Heart right ventricle (tissue), 16 donors: ENCODE results near the gene OR10V1. TPM values are rescaled to one million over a fixed set of nuclear protein-coding genes. Genes with fewer than 3 reads are reported as not detected.

ENCODE experiments used
- ATAC-seq, 8 donors: fragments of 200-7000 bp; cut with Tn5 transposase; one replicate each; pipeline ENCODE4 v1.9.1; 2020; ENCODE audit warnings: mild to moderate bottlenecking in 8 of 8, moderate library complexity in 8 of 8, moderate number of reproducible peaks in 1 of 8
- DNase-seq, 2 donors: peaks; one replicate each; pipeline ENCODE4 v3.0.0-alpha.2; 2020
- H3K27ac ChIP-seq, 10 donors: fragments of 200-600 bp; sonication (generic) in 2 of 10; one replicate each; pipeline versions ENCODE4 v1.5.0 to v1.8.0; 2020 to 2022; ENCODE audit warnings: mild to moderate bottlenecking in 3 of 10
- H3K27me3 ChIP-seq, 7 donors: fragments of 200-600 bp; one replicate each; pipeline ENCODE4 v1.8.0; 2021 to 2022; ENCODE audit warnings: mild to moderate bottlenecking in 2 of 7
- H3K36me3 ChIP-seq, 9 donors: fragments of 200-600 bp; sonication (generic) in 1 of 9; one replicate each; pipeline versions ENCODE4 v1.5.0 to v1.8.0; 2020 to 2022; ENCODE audit warnings: mild to moderate bottlenecking in 2 of 9
- H3K4me1 ChIP-seq, 9 donors: fragments of 200-600 bp; sonication (generic) in 1 of 9; one replicate each; pipeline versions ENCODE4 v1.5.0 to v1.8.0; 2020 to 2022; ENCODE audit warnings: mild to moderate bottlenecking in 4 of 9
- H3K4me3 ChIP-seq, 10 donors: fragments of 200-600 bp; sonication (generic) in 2 of 10; one replicate each; pipeline versions ENCODE4 v1.5.0 to v1.8.0; 2020 to 2022; ENCODE audit warnings: mild to moderate bottlenecking in 7 of 10, moderate library complexity in 2 of 10
- H3K9me3 ChIP-seq, 11 donors: fragments of 200-600 bp in 10 of 11; sonication (generic) in 2 of 11; one replicate each; pipeline versions ENCODE4 v1.5.0 to v1.8.0; 2013 to 2022; ENCODE audit warnings: mild to moderate bottlenecking in 2 of 11, control low read depth in 1 of 11, moderate library complexity in 1 of 11
- WGBS, 2 donors: extraction: QIAGEN DNeasy Blood & Tissue Kit; methylation state at CpG; one replicate each; pipeline ENCODE4 v1.1.7; 2013; ENCODE audit warnings: inconsistent platforms in 1 of 2; 5-methylcytosine and 5-hydroxymethylcytosine counted together
- intact Hi-C, 10 donors: fragments of 100-400 bp; cut with DNase I; formaldehyde crosslinking; loops; one replicate each; pipeline versions ENCODE4 v1.11.1 to v1.14.2; 2022
- polyA plus RNA-seq, 2 donors: library from polyadenylated mRNA; stranded (reverse); fragments of 200-250 nt; gene quantifications; one replicate each; pipeline ENCODE4 v1.2.3, GENCODE V29; 2013
- total RNA-seq, 10 donors: library from RNA; stranded (reverse); fragmentation: NEBNext Ultra II Directional in 3 of 10; extraction: Animal tissue kit (Norgen Biotek cat#: 25700) in 3 of 10; gene quantifications; one replicate each; pipeline versions ENCODE4 v1.2.1 to v1.2.4, GENCODE V29; 2021 to 2023
- TF ChIP-seq, protein P1 (sequence below), 9 donors: fragments of 200-600 bp; sonication (generic) in 2 of 9; IDR thresholded peaks; one replicate each; pipeline versions ENCODE4 v1.5.0 to v1.8.0; 2021 to 2022; ENCODE audit warnings: antibody characterized with exemption in 9 of 9, mild to moderate bottlenecking in 5 of 9, moderate library complexity in 1 of 9
- donor health status: Arrhythmogenic right ventricular cardiomyopathy.
- donor health status: ischemic (EF 13 %, LVEDD 7.1; RV severe dilation, severe dysfunction).
- donor health status: healthy with polysubstance abuse.
- donor health status: DM: no; HTN: yes; CAD: no.
- donor health status: DM: no; HTN: no; CAD: no.
- donor health status: ischemic (EF 25% LVEDD 6.9; RV normal size, moderate dysfunction).
- donor health status: ischemic (EF 25% LVEDD 5.7; RV mildly dilated, moderate dysfunction).
- donor health status: healthy.
- donor health status: DM: yes; HTN: yes; CAD: no.
- donor health status: Ischemic cardiomyopathy.
- donor health status: ischemic (EF 35%, LVEDD 5.7; RV mildly dilated, moderate dysfunction).
- donor health status: nonischemic (EF 11% LVEDD 7.7; RV severe dilation, severe dysfunction).
- donor health status: DM: yes; HTN: yes; CAD: no.
- donor health status: PGD.
- donor health status: ischemic (EF 29% LVEDD 5.4; RV normal size, mild dysfunction).
- donor health status: nonischemic (EF 23%, LVEDD 6.1; RV moderate dilation, normal function).

The OR10V1 gene
- total and polyA plus RNA-seq, 12 donors: not detected

DNA sequence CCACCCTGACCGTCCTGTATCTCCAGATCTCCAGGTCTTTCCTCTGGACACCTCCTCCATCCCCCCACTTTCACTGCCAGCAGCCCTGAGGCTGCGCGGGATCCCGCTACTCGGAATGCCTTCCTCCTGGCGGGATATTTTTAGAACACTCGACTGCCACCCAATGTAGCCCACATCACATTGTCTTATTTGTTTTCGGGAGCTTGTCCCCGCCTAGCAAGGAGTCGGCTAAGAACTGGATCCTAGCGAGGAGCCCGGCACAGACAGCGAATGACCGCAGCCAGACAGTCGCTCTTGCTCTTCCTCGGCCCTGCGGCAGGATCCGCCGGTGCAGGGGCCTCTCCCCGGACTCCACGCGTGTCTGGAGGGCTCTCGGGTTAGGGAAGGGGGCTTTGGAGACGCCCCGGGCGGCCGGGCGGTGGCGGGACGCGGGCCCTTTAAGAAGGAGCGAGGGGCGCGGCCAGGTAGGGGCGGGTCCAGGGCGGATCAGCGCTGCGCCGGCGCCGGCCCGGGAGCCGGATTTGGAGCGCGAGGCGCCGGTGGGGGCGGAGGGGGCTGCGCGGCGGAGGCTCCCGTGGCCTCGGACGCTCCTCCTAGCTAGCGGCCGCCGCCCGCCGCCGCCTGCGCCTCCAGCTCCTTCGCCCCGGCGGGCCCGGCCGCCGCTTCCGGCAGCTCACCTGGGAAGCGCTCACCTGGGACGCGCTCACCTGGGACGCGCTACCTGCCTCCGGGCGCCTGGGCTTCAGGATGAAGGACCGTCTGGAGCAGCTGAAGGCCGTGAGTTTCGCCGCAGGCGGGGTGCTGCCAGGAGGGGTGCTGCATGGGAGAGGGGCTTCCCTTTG is 41.4 kb upstream of the OR10V1 start, which contains the start of gene STX3:
Gene STX3, plus strand, starts transcription at position 518 of the 842 bp plus-strand sequence. Its CDS starts 230 bp downstream, at position 748.
- ATAC-seq: peak; percentile 80 to 94 (median 88)
- WGBS, 2 donors: 1% methylated on average over 52 to 80 of the region's 80 CpGs
- no peaks in the 10 kb centered on the region for H3K36me3 ChIP-seq
- H3K27me3 ChIP-seq: no peaks in the 10 kb centered on the region
- peaks cover 0 to 29% (median 20%) of the 10 kb centered on the region in 9 donors for H3K4me1 ChIP-seq
- peak within 1 kb of the TSS; percentile 83 to 98 (median 96) for H3K27ac ChIP-seq
- TF ChIP-seq, protein P1, sequence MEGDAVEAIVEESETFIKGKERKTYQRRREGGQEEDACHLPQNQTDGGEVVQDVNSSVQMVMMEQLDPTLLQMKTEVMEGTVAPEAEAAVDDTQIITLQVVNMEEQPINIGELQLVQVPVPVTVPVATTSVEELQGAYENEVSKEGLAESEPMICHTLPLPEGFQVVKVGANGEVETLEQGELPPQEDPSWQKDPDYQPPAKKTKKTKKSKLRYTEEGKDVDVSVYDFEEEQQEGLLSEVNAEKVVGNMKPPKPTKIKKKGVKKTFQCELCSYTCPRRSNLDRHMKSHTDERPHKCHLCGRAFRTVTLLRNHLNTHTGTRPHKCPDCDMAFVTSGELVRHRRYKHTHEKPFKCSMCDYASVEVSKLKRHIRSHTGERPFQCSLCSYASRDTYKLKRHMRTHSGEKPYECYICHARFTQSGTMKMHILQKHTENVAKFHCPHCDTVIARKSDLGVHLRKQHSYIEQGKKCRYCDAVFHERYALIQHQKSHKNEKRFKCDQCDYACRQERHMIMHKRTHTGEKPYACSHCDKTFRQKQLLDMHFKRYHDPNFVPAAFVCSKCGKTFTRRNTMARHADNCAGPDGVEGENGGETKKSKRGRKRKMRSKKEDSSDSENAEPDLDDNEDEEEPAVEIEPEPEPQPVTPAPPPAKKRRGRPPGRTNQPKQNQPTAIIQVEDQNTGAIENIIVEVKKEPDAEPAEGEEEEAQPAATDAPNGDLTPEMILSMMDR (IDR thresholded peaks at IDR 0.05): no peak
- intact Hi-C loops: loop anchor here (1.0 to 5.0 kb wide), 6 partner anchors 46 to 56 kb away; partner anchors contain the start of gene MRPL16 (in 1 of the 10)
- H3K4me3 ChIP-seq: peak within 1 kb of the TSS; percentile 81 to 96 (median 88)
- peak; percentile 58 to 76 for DNase-seq
- H3K9me3 ChIP-seq: no peaks in the 10 kb centered on the region

DNA sequence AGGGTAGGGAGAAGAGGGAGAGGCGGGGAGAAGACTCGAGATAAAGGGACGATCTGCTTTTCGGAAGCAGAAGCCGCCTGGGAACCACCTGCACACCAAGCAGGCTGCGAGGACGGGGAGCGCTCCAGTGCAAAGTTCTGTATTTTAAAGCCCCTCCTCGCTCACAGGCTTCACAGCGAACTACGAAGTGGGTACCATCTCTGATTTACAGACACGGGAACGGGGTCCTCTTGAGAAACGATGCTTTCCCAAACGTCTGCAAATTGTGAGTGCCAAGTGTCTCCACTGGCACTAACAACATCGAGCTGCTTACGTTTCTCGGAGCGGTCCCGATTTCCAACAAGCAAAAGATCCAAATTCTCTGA is 40.8 kb upstream of the OR10V1 start:
- DNase-seq: peak in 1 of 2 donors; percentile 22
- Histone ChIP-seq H3K4me1 (peaks cover 0 to 26% (median 18%) of the 10 kb centered on the region in 9 donors), H3K27ac (peak overlapping the region; percentile 83 to 98 (median 96)), H3K9me3 (no peaks in the 10 kb centered on the region), H3K4me3 (peak overlapping the region; percentile 81 to 96 (median 88)), H3K27me3 (no peaks in the 10 kb centered on the region), H3K36me3 (no peaks in the 10 kb centered on the region)
- WGBS, 2 donors: 0% methylated on average over 20 of the region's 20 CpGs
- intact Hi-C loops: loop anchor here (1.0 to 5.0 kb wide), 6 partner anchors 46 to 56 kb away; partner anchors contain the start of gene MRPL16 (in 1 of the 10)
- TF ChIP-seq, protein P1 (IDR thresholded peaks at IDR 0.05): no peak
- peak in 4 of 8 donors; percentile 21 to 38 (median 26) for ATAC-seq

DNA sequence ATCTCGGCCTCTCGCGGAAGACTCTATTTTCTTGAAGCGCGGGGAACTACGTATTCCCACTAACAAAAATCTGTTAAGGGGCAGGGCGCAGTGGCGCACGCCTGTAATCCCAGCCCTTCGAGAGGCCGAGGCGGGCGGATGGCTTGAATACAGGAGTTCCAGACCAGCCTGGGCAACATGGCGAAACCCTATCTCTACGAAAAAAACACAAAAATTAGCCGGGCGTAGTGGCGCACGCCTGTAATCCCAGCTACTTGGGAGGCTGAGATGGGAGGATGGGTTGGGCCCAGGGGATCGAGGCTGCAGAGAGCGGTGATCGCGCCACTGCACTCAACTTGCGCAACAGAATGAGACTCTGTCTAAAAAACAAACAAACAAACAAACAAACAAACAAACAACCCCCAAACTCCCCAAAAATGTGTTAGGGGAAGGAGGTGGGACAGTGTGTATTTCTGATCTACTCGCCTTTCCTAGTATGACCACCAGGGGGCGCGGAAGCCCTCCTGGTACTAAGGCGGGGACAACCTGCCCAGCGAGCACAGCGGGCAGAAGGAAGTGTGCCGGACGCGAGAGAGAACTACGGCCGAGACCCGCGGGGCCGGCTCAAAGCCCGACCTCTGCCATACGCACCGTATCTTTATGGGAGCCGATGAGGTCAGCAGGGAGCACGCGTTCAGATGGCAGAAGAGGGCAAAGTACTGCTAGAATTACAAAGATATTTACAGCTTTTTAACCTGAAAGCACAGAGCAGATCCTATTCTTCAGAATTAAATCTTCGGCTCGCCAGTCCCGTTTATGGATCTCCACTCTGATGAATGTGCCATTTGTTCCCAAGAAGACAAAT is 40.2 kb upstream of the OR10V1 start:
- intact Hi-C loops: loop anchor here (1.0 to 5.0 kb wide), 6 partner anchors 47 to 57 kb away; partner anchors contain the start of gene MRPL16 (in 1 of the 10)
- DNase-seq (peak; percentile 84 to 87), ATAC-seq (peak; percentile 70 to 93 (median 85))
- H3K27me3 ChIP-seq: no peaks in the 10 kb centered on the region
- peak overlapping the region; percentile 81 to 96 (median 88) for H3K4me3 ChIP-seq
- H3K4me1 ChIP-seq: peaks cover 0 to 26% (median 15%) of the 10 kb centered on the region in 9 donors
- H3K36me3 ChIP-seq: no peaks in the 10 kb centered on the region
- no peaks in the 10 kb centered on the region for H3K9me3 ChIP-seq
- WGBS, 2 donors: 33 to 34% methylated on average over 47 of the region's 47 CpGs
- peak overlapping the region in 9 of 10 donors; percentile 93 to 98 (median 96) for H3K27ac ChIP-seq
- TF ChIP-seq, protein P1 (IDR thresholded peaks at IDR 0.05): peak; percentile 92 to 98 (median 94)

DNA sequence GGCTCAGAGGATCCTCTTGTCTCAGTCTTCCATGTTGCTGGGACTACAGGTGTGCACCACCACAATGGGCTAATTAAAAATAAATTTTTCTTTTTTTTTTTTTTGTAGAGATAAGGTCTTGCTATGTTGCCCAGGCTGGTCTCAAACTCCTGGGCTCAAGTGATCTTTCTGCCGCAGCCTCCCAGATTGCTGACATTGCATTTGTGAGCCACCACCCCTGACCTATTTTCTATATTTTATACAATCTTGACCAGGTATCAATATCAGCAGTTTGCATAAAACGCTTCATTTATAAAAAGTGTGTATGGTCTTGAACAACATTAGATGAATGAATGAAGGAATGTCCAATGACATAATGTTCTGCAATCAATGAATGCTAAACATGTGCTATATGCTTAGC is 32.5 kb upstream of the OR10V1 start:
- H3K27ac ChIP-seq: no peak overlapping the region
- H3K36me3 ChIP-seq: no peaks in the 10 kb centered on the region
- WGBS, 2 donors: 87 to 94% methylated on average over 2 of the region's 2 CpGs
- TF ChIP-seq, protein P1 (IDR thresholded peaks at IDR 0.05): no peak
- H3K27me3 ChIP-seq: peaks cover 0 to 14% (median 0%) of the 10 kb centered on the region in 7 donors
- intact Hi-C loops: no loop called here
- no peaks in the 10 kb centered on the region for H3K4me1 ChIP-seq
- DNase-seq (no peak), ATAC-seq (no peak)
- H3K9me3 ChIP-seq: no peaks in the 10 kb centered on the region
- no peak overlapping the region for H3K4me3 ChIP-seq
